AG09319 (cell line): ENCODE data around the gene NSG2.

Experiments used
- DNase-seq: peaks from one replicate; pipeline ENCODE4 v3.0.0-alpha.2; 2010; ENCODE audit warnings: low read depth; ENCODE audit errors: extremely low read depth
- TF ChIP-seq, protein P1 (sequence below): IDR thresholded peaks from 2 replicates; pipeline ENCODE4 v1.5.1; 2011; ENCODE audit warnings: low read depth, mild to moderate bottlenecking, inconsistent platforms, low read length, moderate library complexity

The NSG2 gene

DNA sequence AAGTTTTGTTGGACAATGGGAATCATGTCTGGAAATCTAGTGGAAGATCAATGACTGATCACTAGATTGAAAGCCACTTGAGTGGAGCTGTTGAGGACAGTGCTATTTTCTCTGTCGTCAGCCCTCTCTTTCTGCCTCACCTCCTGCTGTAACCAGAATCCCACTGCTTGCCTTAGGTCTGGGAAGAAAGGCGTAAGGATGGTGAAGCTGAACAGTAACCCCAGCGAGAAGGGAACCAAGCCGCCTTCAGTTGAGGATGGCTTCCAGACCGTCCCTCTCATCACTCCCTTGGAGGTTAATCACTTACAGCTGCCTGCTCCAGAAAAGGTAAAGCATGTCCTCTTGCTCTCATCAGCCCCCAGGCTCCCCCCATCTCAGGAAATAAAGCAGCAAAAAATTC is 1.1 kb downstream of the NSG2 start:
- DNase-seq = no peak
- TF ChIP-seq, protein P1, sequence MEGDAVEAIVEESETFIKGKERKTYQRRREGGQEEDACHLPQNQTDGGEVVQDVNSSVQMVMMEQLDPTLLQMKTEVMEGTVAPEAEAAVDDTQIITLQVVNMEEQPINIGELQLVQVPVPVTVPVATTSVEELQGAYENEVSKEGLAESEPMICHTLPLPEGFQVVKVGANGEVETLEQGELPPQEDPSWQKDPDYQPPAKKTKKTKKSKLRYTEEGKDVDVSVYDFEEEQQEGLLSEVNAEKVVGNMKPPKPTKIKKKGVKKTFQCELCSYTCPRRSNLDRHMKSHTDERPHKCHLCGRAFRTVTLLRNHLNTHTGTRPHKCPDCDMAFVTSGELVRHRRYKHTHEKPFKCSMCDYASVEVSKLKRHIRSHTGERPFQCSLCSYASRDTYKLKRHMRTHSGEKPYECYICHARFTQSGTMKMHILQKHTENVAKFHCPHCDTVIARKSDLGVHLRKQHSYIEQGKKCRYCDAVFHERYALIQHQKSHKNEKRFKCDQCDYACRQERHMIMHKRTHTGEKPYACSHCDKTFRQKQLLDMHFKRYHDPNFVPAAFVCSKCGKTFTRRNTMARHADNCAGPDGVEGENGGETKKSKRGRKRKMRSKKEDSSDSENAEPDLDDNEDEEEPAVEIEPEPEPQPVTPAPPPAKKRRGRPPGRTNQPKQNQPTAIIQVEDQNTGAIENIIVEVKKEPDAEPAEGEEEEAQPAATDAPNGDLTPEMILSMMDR = no peak

DNA sequence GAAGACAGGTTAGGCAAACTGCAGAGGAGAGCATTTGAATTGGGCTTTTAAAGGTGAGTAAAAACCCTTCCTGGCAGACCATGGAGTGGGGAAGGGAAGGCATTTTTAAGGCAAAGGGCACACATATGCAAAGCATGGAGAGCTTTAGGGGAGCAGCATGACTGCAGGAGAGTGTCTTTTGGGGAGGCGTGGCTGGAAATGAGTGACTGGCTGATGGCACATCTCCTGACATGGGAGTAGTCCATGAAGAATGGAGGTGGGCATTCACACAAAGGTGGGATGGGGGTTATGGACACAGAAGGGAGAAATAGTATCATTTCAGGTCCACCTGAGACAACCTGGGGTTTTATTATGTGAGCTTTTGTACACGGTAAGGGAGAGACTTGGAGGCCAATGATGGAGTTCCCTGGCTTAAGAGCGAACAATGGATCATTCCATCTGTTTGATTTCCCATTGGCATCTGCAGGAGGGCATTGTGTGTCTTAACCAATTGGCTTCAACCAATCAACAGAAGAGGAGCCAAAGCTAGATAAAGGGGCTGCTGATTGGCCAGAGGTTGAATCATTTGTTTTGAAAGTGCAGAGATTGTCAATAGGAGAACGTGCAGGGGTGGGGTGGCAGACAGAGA is 2.1 kb downstream of the NSG2 start:
- DNase-seq = no peak
- TF ChIP-seq, protein P1 = no peak

DNA sequence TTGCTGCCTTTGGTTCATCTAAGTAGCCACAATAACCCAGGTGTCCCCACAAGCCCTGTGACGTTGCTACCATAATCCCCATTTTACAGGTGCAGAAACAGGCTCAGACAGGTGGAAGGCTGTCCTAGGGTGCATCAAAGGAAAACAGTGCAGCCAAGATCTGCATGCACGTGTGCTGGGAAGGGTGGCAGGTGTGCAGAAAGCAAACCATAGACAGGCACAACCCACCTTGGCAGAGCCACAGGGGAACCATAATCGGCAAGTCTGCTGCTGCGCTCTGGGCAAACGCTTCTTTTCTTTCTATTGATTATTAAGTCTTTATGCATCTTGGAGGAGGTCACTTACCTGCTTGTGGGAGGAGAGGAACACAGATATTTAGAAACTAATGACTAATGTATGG is 7.1 kb downstream of the NSG2 start:
- TF ChIP-seq, protein P1 = no peak
- DNase-seq = no peak

DNA sequence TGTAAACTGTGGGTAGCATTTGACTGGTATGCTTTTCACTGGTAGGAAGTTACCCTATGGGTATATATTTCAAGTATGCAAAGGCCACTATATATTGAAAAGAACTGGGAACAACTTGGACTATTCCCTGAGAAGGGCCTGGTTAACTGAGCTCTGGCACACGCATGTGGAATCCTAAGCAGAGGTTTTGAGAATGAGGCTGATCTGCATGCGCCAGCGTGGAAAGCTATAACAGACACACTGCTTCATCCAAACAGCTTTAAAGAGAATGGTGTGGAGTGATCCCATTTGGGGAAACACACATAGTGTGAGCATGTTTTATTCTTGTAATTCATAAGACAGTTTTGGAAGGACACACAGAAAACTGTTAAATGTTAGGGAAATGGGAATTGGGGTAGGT is 8.4 kb downstream of the NSG2 start:
- TF ChIP-seq, protein P1 = no peak
- no peak for DNase-seq

DNA sequence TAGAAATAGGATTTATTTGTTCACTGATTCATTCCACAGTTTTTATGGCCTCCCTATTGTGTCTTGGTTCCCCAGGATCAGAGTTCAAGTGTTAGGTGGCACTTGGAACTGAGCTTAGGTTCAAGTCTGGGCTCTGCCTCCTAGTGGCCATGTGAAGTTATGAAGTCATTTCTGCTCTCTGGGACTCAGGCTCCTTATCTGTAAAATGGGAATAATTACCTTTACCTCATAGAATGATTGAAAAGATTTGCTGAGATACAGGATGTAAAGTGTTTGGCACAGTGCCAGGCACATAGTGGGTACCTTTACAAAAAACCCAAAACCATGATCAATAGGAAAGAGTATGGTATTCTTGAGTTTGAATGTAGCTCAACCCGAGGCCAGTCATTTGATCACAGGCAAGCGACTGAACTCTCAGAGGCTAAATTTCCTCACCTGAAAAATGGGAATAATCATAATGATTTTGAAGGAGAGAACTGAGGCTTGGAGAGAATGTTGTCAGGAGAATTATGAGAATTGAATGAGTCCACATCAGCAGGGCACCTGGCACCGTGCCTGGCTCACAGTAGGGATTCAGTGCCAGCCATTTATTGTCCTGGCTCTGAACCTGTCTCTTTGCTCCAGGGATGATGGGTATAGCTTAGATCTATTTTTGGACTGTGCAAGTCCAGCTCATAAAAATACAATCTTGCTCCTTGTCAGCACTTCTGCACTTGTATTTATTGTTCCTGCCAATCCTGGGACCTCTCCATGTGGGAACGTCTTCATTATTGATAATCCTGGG is 10.8 kb downstream of the NSG2 start:
- DNase-seq = no peak
- TF ChIP-seq, protein P1 = no peak

DNA sequence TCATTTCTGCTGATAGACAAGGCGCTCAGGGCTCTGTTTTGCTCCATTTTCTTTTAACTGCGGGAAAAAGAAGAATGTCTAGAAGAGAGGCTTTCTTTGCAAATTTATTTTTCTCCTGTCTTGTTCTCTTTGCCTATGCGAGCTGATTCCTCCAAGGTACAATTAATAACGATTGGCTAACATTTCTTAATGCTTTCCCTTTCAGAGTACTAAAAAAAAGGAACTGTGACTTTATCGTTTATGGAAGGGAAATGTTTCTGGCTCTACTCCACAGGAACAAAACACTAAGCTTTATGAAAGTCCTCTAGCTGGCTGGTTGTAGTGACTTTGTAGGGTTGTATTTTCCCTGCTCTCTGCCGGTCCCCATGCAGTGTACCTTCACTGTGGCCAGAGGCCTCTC is 11.7 kb downstream of the NSG2 start:
- no peak for DNase-seq
- TF ChIP-seq, protein P1 = no peak

DNA sequence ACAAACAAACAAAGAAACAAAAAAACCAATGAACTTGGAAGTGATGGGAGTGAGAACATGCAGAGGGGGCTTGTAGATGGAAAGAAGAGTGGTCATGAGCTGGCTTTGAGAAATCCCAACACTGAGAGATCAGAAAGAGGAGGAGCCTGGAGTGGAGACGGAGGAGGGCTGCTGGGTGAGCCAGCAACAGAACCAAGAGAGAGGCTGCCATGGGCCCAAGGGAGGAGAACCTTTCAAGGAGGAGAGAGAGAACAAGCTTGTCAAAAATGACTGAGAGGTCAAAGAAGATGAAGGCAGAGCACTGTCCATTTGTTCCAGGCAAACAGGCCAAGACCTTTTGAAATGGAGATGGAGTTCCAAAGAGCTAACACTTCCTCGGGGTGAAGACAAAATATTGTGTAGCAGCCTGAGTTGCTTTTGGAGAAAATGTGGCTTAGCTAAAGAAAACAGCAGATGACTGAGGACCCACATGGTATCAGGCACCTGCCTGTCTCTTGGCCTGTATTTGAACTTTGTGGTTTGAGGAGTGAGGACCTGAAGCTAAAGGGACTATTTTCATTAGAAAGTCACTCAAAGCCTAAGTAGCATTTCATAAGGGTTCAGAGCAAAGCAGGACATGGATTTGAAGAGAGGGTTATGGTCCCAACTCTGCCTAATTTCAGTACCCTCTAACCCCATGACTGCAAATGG is 13.1 kb downstream of the NSG2 start:
- no peak for DNase-seq
- TF ChIP-seq, protein P1 = no peak
